HepG2 (cell line): ENCODE results near the gene LIPC. TPM values are rescaled to one million over a fixed set of nuclear protein-coding genes. Genes with fewer than 3 reads are reported as not detected.
A peak's percentile ranks its signal among the peaks of the same experiment; 100 is the strongest.

Experiments used
- CBX2 ChIP-seq, 2 experiments: fragments of 200-600 bp in 1 of 2; sonication (generic); formaldehyde crosslinking in 1 of 2; IDR thresholded peaks; 2 replicates each; pipeline versions ENCODE4 v1.7.0 to v1.8.1; 2018 to 2022; ENCODE audit warnings: low read depth in 2 of 2, low read length in 1 of 2, mild to moderate bottlenecking in 1 of 2, missing genetic modification reagents in 1 of 2
- GFI1 ChIP-seq: sonication (generic); formaldehyde crosslinking; IDR thresholded peaks from 2 replicates; pipeline ENCODE4 v1.5.0; 2020; ENCODE audit warnings: missing genetic modification reagents, mild to moderate bottlenecking, borderline replicate concordance
- HOXA7 ChIP-seq: sonication (generic); formaldehyde crosslinking; IDR thresholded peaks from 2 replicates; pipeline ENCODE4 v1.8.1; 2022; ENCODE audit warnings: mild to moderate bottlenecking, missing genetic modification reagents, moderate library complexity
- ISX ChIP-seq: sonication (generic); formaldehyde crosslinking; conservative IDR thresholded peaks from 2 replicates; pipeline ENCODE4 v1.5.0; 2020; ENCODE audit warnings: missing genetic modification reagents
- KAT8 ChIP-seq: IDR thresholded peaks from 2 replicates; pipeline ENCODE4 v1.6.1; 2016; ENCODE audit warnings: missing genetic modification reagents, missing compliant biosample characterization
- MTERF4 ChIP-seq: sonication (generic); formaldehyde crosslinking; IDR thresholded peaks from 2 replicates; pipeline ENCODE4 v1.8.0; 2023; ENCODE audit warnings: mild to moderate bottlenecking, missing genetic modification reagents
- NFYB ChIP-seq: sonication (generic); formaldehyde crosslinking; IDR thresholded peaks from 2 replicates; pipeline ENCODE4 v1.4.0; 2020; ENCODE audit warnings: missing genetic modification reagents
- NR2F1 ChIP-seq, 2 experiments: fragments of 450-650 bp in 1 of 2; formaldehyde crosslinking in 1 of 2; IDR thresholded peaks; 2 replicates each; pipeline versions ENCODE4 v1.5.0 to v1.6.1; 2016 to 2020; ENCODE audit warnings: mild to moderate bottlenecking in 1 of 2, missing compliant biosample characterization in 1 of 2, missing genetic modification reagents in 1 of 2, moderate library complexity in 1 of 2
- SMARCE1 ChIP-seq: fragments of 450-650 bp; IDR thresholded peaks from 2 replicates; pipeline ENCODE4 v1.6.1; 2017; ENCODE audit warnings: borderline replicate concordance
- TARDBP ChIP-seq: sonication (generic); formaldehyde crosslinking; IDR thresholded peaks from 2 replicates; pipeline ENCODE4 v1.8.0; 2022; ENCODE audit warnings: mild to moderate bottlenecking, missing genetic modification reagents
- ZNF24 ChIP-seq: fragments of 450-650 bp; IDR thresholded peaks from 2 replicates; pipeline ENCODE4 v1.6.1; 2017; ENCODE audit warnings: antibody characterized with exemption, mild to moderate bottlenecking
- ZNF382 ChIP-seq: sonication (generic); formaldehyde crosslinking; IDR thresholded peaks from 2 replicates; pipeline ENCODE4 v1.5.0; 2020; ENCODE audit warnings: missing genetic modification reagents, mild to moderate bottlenecking, borderline replicate concordance
- ZNF484 ChIP-seq: sonication (generic); formaldehyde crosslinking; IDR thresholded peaks from 2 replicates; pipeline ENCODE4 v1.5.1; 2020; ENCODE audit warnings: mild to moderate bottlenecking, low read depth, missing genetic modification reagents, borderline replicate concordance
- ZSCAN9 ChIP-seq: IDR thresholded peaks from 2 replicates; pipeline ENCODE4 v1.6.1; 2016; ENCODE audit warnings: borderline replicate concordance
- polyA plus RNA-seq, 8 experiments: library from polyadenylated mRNA; depleted of rRNA in 3 of 8; stranded (reverse) in 7 of 8; unstranded in 1 of 8; fragments of >200 nt; fragmentation: Illumina TruSeq in 4 of 8; extraction: Trizol in 4 of 8; gene quantifications; 2 replicates each; pipeline versions ENCODE4 v1.2.1 to v1.2.3, GENCODE V29; 2011 to 2016; ENCODE audit warnings: low read depth in 4 of 8, missing spikeins in 1 of 8, mixed read lengths in 1 of 8; ENCODE audit not compliant: insufficient read depth in 1 of 8
- total RNA-seq, 5 experiments: library from RNA; depleted of rRNA; stranded (reverse); fragments of >200 nt; fragmentation: Illumina TruSeq; extraction: Trizol; gene quantifications; 2 replicates each; pipeline ENCODE4 v1.2.3, GENCODE V29; 2016; ENCODE audit warnings: low read depth in 1 of 5
- TF ChIP-seq, protein P1 (sequence below): sonication (generic); formaldehyde crosslinking; IDR thresholded peaks from 2 replicates; pipeline ENCODE4 v1.5.0; 2020; ENCODE audit warnings: mild to moderate bottlenecking, missing genetic modification reagents
- TF ChIP-seq, protein P2 (sequence below), 2 experiments: IDR thresholded peaks; 2 replicates each; pipeline ENCODE4 v1.6.1; 2011 to 2012; ENCODE audit warnings: low read length in 2 of 2, borderline replicate concordance in 1 of 2, low read depth in 1 of 2, mild to moderate bottlenecking in 1 of 2, moderate library complexity in 1 of 2
- TF ChIP-seq, protein P3 (sequence below): sonication (generic); formaldehyde crosslinking; IDR thresholded peaks from 2 replicates; pipeline ENCODE4 v1.4.0; 2020; ENCODE audit warnings: missing genetic modification reagents

Gene LIPC
- total and polyA plus RNA-seq, 2 of the 13 experiments (the other 11 are each of a cell fraction or from before 2014, with no cell fraction given): 26.0 to 38.0 TPM

- no peak for TF ChIP-seq SMARCE1
- no peak for TF ChIP-seq KAT8 (CRISPR knock-in tag)
- TF ChIP-seq, protein P1, sequence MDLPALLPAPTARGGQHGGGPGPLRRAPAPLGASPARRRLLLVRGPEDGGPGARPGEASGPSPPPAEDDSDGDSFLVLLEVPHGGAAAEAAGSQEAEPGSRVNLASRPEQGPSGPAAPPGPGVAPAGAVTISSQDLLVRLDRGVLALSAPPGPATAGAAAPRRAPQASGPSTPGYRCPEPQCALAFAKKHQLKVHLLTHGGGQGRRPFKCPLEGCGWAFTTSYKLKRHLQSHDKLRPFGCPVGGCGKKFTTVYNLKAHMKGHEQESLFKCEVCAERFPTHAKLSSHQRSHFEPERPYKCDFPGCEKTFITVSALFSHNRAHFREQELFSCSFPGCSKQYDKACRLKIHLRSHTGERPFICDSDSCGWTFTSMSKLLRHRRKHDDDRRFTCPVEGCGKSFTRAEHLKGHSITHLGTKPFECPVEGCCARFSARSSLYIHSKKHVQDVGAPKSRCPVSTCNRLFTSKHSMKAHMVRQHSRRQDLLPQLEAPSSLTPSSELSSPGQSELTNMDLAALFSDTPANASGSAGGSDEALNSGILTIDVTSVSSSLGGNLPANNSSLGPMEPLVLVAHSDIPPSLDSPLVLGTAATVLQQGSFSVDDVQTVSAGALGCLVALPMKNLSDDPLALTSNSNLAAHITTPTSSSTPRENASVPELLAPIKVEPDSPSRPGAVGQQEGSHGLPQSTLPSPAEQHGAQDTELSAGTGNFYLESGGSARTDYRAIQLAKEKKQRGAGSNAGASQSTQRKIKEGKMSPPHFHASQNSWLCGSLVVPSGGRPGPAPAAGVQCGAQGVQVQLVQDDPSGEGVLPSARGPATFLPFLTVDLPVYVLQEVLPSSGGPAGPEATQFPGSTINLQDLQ: no peak
- no peak for TF ChIP-seq NR2F1 (CRISPR knock-in tag; IDR thresholded peaks at IDR 0.05)
- no peak for TF ChIP-seq ZNF382 (CRISPR knock-in tag)
- no peak for TF ChIP-seq ZSCAN9 (CRISPR knock-in tag)
- TF ChIP-seq, protein P2, sequence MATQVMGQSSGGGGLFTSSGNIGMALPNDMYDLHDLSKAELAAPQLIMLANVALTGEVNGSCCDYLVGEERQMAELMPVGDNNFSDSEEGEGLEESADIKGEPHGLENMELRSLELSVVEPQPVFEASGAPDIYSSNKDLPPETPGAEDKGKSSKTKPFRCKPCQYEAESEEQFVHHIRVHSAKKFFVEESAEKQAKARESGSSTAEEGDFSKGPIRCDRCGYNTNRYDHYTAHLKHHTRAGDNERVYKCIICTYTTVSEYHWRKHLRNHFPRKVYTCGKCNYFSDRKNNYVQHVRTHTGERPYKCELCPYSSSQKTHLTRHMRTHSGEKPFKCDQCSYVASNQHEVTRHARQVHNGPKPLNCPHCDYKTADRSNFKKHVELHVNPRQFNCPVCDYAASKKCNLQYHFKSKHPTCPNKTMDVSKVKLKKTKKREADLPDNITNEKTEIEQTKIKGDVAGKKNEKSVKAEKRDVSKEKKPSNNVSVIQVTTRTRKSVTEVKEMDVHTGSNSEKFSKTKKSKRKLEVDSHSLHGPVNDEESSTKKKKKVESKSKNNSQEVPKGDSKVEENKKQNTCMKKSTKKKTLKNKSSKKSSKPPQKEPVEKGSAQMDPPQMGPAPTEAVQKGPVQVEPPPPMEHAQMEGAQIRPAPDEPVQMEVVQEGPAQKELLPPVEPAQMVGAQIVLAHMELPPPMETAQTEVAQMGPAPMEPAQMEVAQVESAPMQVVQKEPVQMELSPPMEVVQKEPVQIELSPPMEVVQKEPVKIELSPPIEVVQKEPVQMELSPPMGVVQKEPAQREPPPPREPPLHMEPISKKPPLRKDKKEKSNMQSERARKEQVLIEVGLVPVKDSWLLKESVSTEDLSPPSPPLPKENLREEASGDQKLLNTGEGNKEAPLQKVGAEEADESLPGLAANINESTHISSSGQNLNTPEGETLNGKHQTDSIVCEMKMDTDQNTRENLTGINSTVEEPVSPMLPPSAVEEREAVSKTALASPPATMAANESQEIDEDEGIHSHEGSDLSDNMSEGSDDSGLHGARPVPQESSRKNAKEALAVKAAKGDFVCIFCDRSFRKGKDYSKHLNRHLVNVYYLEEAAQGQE (IDR thresholded peaks at IDR 0.05; ENCODE audit: borderline replicate concordance in 1 of 2, low read depth in 1 of 2, low read length in 2 of 2): peak in 1 of 2 experiments; percentile 18; a peak in 1 of 4 replicates
- no peak for TF ChIP-seq HOXA7 (CRISPR knock-in tag)
- TF ChIP-seq, protein P3, sequence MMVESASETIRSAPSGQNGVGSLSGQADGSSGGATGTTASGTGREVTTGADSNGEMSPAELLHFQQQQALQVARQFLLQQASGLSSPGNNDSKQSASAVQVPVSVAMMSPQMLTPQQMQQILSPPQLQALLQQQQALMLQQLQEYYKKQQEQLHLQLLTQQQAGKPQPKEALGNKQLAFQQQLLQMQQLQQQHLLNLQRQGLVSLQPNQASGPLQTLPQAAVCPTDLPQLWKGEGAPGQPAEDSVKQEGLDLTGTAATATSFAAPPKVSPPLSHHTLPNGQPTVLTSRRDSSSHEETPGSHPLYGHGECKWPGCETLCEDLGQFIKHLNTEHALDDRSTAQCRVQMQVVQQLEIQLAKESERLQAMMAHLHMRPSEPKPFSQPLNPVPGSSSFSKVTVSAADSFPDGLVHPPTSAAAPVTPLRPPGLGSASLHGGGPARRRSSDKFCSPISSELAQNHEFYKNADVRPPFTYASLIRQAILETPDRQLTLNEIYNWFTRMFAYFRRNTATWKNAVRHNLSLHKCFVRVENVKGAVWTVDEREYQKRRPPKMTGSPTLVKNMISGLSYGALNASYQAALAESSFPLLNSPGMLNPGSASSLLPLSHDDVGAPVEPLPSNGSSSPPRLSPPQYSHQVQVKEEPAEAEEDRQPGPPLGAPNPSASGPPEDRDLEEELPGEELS (CRISPR knock-in tag): peak; percentile 67
- TF ChIP-seq NFYB (CRISPR knock-in tag): no peak
- no peak for TF ChIP-seq ZNF484 (CRISPR knock-in tag)
- no peak for TF ChIP-seq CBX2 (IDR thresholded peaks at IDR 0.05; ENCODE audit: low read depth, low read length)
- no peak for TF ChIP-seq CBX2 (CRISPR knock-in tag; IDR thresholded peaks at IDR 0.05; ENCODE audit: low read depth)
- TF ChIP-seq MTERF4 (CRISPR knock-in tag): no peak
- TF ChIP-seq ISX (CRISPR knock-in tag): no peak
- TF ChIP-seq ZNF24: no peak
- no peak for TF ChIP-seq TARDBP (CRISPR knock-in tag)
- peak; percentile 96 for TF ChIP-seq GFI1 (CRISPR knock-in tag)
Measured at GRCh38 chr15:58454950-58455401, 23.2 kb downstream of the LIPC start (continued).
